Raji (cell line): ENCODE measurements around the gene TMEM131.

Source experiments
- POLR2A ChIP-seq: IDR thresholded peaks from 2 replicates; pipeline ENCODE4 v1.6.1; 2011; ENCODE audit warnings: low read depth, low read length, control low read depth; ENCODE audit not compliant: insufficient read depth

Gene TMEM131

DNA sequence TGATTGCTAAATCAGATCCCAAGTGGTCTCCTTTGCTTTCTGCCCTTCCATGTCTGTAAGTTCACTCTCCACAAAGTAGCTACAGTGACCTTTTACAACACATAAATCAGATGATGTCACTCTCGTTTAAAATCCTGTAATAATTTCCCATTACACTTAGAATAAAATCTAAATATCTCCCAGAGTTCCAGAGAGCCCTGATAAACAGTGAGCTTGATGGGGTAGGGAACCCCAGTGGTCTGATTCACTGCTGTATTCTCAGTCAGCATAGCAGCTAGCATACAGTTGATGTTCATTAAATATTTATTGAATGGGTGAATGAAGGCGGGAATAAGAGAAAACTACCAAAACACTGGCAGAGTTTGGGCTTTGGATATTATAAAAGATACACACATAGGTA lies 164.6 kb downstream of the TMEM131 start:
- TF ChIP-seq POLR2A: no peak

- no peak for TF ChIP-seq POLR2A
Observed at GRCh38 chr2:97819754-97820153, 176.0 kb downstream of the TMEM131 start.

DNA sequence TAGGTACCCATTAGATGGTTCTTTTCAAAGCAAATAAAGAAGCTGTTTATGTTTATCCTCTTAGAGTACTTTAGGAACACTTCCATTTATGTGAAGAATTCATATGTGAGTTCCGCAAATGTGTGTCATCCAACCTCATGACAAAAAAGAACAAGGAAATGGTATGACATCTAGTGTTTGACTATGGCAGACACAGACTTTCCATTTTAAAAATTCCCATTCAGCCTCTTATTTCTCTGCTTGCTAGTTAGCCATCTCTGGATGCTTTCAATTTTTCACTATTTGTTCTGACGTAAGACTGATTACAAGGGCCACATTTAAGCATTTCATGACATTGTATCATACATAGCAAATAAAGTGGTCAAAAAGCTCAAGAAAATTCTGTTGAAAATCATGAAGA lies 179.3 kb downstream of the TMEM131 start:
- TF ChIP-seq POLR2A: no peak

DNA sequence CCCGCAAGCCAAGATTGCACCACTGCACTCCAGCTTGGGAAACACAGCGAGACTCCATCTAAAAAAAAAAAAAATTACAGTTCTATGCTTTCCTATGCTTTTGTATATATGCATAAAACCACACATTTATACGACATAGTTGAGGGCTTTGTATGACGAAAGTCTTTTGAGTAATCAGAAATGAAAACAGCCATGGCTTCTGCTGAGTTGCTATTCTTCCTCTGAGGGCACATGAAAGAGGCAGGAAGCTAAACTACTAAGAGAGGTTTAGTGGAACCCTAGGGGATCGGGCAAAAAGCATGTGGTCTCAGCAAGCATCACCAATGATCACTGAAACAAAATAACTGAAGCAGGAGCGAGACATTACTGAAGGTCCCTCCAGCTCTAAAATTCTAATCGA lies 182.8 kb downstream of the TMEM131 start:
- TF ChIP-seq POLR2A: no peak

GRCh38 chr2:97808816-97809215 lies 186.9 kb downstream of the TMEM131 start:
- TF ChIP-seq POLR2A: no peak

DNA sequence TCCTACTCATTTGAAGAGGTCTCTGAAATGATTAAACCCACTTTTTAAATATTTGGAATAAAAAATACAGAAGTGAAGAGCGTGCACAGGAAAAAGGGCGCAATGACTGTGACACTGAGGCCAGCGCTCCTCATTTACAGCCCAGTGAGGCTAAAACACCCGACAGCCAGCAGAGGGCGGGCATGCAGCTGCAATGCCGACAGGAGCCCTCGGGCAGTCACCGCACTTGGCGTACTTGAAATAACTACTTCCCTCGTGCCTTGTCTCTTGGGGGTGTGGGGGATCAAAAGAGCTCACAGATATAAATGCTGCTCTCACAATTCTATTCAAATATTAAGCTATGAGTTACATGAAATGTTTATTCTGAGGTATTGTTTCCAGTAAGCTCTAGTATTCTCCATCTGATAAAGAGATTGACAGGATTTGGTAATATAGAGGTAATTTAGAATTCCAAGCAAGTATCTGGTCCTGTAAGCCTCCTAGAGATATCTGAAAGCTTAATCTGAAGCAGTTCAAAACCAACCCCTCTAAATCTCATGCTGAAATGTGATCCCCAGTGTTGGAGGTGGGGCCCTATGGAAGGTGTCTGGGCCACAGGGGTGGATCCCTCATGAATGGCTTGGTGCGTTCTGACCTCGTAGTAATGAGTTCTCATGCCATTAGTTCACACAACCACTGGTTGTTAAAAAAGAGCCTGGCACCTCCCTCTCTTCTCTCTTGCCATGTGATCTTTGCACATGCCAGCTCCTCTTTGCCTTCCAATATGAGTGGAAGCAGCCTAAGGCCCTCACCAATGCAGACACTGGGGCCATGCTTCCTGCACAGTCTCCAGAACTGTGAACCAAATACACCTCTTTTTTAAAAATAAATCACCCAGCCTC lies 188.8 kb downstream of the TMEM131 start:
- no peak for TF ChIP-seq POLR2A

- no peak for TF ChIP-seq POLR2A
Observed at GRCh38 chr2:97805776-97806175, 190.0 kb downstream of the TMEM131 start.

DNA sequence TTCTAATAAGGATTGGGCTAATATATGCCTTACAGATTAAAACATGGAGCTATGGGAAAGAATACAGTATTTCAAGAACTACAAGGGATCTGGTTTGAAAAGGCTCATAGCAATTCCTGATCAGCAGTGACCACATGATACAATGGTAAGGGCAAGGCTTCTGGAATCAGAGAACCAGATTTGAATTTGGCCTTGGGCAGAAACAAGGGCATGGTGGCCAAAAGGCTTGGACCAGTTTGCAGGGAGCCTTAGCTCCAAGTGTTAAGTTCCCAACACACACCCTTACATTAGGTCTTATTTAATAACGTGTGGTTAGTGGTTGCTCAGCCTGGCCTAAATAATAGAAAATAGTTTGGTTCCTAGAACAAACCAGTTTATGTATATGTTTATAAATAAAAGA lies 194.7 kb downstream of the TMEM131 start:
- TF ChIP-seq POLR2A: no peak

DNA sequence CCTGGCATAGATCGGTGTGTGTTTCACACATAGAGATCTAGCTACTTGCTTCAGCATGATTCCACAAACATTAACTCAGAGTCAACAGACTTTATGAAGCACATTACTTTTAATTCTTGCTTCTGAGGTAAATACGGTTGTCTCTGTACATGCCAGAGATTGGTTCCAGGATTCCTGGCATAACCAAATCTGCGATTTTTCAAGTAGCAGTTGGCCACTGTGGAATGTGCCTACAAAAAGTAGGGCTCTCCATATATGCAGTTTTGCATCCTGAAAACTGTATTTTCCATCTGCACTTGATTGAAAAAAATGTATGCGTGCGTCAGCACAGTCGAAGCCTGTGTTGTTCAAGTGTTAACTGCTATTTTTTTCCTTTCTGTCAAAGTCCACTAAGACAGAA lies 197.3 kb downstream of the TMEM131 start:
- no peak for TF ChIP-seq POLR2A

DNA sequence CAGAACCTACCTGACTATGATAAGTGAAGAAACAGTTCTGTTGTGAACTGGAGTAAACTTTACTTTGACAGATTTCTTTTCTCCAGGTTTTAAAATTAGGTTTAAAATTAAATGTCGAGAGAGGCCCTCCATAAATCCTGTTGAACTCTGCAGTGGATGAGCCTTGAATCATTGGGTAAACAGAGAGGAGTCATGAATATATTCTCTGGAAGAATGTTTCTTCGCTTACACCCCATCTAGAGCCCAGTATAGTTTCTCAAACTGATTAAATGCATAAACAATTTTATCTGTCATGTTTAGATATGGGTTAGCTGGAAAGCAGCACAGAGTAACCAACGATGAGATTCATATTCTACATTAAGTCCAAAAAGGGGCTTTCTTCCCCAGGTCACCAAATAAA lies 198.4 kb downstream of the TMEM131 start:
- TF ChIP-seq POLR2A: no peak

GRCh38 chr2:97796465-97797126 lies 199.2 kb downstream of the TMEM131 start:
- TF ChIP-seq POLR2A: no peak

- no peak for TF ChIP-seq POLR2A
Observed at GRCh38 chr2:97792416-97792815, 203.3 kb downstream of the TMEM131 start.

DNA sequence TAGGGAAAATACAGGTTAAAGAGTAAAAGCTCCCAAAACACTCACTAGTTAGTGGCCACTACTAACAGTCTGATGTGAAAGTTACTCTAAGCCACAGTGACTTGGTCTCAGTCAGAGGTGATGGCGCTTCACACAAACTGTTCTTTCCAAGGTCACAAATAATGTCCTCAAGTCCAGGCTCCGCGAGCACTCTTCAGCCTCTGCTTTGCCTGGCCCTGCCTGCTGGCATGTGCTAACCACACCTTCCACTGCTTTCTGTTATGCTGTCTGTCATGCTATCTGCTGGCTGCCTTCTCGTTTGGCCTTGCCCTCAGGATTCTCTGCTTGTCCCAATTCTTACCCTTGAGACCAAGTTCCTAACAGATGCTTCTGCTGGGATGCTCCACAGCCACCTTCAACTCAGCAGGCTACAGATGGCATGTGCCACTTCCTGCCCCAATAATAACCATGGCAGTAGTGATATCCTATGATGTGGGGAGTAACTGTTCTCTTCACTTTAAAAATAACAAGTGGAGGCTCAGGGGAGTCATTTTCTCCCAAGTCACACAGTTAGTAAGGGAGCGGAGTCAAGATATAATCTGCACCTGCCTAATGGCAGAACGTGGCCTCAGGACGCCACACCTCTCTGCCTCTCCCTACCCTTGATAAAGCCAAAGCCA lies 206.6 kb downstream of the TMEM131 start:
- no peak for TF ChIP-seq POLR2A

DNA sequence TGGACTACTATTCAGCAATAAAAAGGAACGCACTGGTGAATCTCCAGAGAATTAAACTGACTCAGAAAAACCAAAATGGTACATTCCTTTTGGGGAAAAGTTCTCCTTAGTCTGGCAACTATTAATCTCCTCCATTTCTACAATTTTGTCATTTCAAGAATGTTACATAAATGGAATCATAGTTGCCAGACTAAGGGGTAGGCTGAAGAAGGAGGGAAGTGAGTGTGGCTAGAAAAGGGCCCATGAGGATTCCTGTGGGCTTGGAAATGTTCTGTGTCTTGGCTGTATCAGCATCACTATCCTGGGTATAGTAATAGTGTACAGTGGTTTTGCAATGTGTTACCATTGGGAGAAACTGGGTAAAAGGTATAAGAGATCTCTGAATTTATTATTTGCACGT lies 209.9 kb downstream of the TMEM131 start:
- no peak for TF ChIP-seq POLR2A

- TF ChIP-seq POLR2A: no peak
Observed at GRCh38 chr2:97784953-97785352, 210.8 kb downstream of the TMEM131 start.

DNA sequence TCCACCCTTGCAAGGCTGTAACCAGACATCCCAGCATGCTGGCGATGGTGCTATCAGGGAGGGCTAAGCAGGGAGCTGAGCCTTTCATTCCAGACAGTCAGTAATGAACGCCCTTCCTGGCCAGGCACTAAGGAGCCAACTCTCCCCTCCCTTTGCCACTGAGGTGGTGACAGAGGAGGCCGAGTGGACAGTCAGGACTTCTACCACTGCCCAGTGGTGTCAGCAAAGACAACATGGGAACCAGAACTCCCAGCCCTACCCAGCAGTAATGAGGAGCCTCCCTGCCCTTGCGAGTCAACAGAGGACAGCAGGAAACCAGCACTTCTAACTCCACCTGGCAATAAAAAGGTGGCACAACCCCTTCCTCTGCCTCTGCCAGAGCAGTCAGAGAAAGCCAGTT lies 213.8 kb downstream of the TMEM131 start:
- TF ChIP-seq POLR2A: no peak
